Posterior cingulate gyrus (tissue), 11 donors: Measurements from ENCODE around the gene COA7.
"Not testable (repeated sequence)": the region's sequence is repeated elsewhere in the genome, so short reads cannot be mapped to it uniquely, and the experiment has no call there.

ENCODE experiments used
- DNase-seq, 10 donors: peaks; one replicate each; pipeline versions ENCODE4 v3.0.0 to v3.0.0-alpha.2; 2020 to 2021; ENCODE audit warnings: mixed read lengths in 3 of 10
- intact Hi-C: fragments of 100-400 bp; cut with DNase I; formaldehyde crosslinking; loops from one replicate; pipeline ENCODE4 v1.15.1; 2023

Gene COA7

DNA sequence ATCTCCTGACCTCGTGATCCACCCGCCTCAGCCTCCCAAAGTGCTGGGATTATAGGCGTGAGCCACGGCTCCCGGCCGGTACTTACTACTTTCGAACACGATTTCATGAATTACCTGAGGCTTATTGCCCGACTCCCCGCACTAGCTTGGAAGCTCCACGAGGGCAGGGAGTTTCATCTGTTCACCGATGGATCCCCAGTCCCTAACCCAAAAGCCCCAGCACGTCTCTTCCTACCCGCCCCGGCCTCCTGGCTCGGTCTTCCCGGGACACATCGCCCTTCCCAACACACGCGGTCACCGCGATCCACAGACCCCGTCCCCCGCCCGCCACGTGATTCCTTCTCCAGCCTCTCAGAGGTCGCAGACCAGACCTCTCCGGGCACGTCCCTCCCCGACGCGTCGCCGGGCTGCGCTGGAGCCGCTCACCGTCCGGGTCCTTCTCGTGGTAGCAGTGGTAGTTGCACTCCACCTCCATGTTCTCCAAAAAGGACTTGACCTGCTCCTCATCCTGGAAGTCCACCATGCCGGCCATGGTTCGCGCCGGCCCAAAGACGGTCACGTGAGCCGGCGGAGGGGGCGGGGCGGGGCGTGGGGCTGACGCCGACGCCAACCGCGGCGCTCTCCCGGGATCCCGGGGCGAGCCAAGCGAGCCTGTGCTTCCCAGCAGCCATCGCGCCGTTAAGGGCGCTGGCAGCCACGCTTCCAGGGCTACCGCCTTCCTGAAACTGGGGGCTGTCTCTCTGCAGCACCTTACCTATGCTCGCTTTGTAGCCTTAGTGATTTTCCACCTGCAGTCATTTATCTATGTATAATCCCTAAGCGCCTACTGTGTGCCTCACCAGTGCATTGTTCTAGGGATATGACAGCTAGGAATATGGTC is at the start of gene COA7:
Gene COA7 (minus strand): TSS at position 553 of the 880 bp plus-strand sequence. CDS start 21 bp downstream, at position 532.
- peak; percentile 75 to 98 (median 84) for DNase-seq
- intact Hi-C loops, result loop anchor here (2.0 to 10.0 kb wide), 3 partner anchors 29 to 643 kb away; partner anchors contain the start of genes BTF3L4, CC2D1B, TXNDC12 and ZYG11B

DNA sequence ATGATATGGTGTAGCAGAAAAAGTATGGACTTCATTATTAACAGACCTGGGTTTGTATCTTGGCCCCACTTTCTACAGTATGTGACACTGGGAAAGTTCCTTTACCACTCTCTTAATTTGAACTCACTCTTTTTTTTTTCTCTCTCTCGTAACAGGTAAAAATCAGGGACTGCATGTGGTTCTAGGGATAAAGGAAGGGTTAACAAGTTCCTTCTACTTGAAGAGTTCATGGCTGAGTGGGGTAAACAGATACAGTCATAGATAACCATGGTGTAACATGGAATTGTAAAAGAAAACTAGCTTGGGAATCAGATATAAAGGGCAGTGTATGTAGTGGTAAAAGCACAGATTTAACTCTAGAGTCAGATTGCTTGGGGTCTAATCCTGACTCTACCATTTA is 49.3 kb upstream of the COA7 start:
- intact Hi-C loops, result no loop called here
- DNase-seq, result no peak

DNA sequence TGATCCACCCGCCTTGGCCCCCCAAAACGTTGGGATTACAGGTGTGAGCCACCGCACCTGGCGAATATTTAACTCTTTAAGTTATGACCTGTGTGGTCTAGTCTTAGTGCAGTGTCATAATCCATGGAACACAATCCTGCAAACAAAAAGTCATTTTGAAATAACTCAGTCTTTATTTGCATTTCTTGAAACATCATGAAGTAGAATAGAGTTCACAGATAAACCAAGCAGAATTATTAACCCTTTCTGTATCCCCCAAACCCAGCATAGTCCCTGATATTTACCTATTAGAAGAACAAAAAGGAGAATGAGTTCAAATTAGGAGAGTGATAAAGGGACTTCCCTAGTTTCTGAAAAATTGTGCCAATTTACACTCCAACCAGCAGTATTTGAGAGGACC is 48.0 kb upstream of the COA7 start:
- DNase-seq, result no peak
- intact Hi-C loops, result no loop called here

DNA sequence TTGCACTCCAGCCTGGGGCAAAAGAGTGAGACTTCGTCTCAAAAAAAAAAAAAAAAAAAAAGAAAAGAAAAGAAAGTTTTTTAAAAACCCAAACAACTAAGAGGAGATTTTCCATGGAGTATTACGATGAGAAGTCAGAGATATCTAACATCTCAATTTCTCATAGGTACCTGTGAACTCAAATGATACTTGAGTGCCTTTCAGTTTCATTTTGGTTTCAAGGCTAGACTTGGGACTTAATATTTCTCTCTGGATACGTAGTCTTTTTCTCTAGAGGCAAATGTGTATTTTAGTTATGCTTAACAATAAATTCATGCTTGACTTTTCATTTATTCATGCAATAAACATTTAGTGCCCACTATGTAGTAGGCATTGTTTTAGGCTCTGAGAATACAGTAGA is 43.1 kb upstream of the COA7 start:
- intact Hi-C loops, result no loop called here
- DNase-seq, result no peak

DNA sequence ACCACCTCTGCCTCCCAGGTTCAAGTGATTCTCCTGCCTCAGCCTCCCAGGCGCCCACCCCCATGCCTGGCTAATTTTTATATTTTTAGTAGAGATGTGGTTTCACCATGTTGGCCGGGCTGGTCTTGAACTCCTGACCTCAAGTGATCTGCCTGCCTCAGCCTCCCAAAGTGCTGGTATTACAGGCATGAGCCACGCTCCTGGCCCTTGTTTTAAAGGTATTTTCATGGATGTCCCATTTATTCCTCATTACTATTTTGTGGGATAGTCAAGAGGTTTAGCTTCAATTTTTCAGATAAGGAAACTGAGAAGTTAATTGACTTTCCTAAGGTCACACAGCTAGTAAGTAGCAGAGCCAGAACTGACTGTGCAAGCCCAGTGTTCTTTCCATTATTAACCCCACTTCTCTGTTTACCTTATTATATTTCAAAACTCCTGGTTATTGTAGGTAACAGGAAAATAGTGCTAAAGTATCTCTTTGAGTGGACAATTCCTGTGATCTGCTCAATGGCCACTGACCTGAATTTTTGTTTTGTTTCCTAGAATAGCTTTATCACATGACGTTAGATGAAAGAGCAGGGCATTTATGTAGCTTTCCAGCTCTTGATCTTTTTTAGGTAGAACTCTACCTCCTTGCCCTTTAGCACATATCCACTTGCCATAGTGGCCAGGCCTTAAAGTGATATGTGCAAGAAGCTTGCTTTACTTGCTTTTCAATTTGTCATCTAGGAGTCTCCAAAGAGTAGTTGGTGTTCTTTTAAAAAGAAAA is 41.7 kb upstream of the COA7 start:
- intact Hi-C loops, result no loop called here
- DNase-seq, result no peak

DNA sequence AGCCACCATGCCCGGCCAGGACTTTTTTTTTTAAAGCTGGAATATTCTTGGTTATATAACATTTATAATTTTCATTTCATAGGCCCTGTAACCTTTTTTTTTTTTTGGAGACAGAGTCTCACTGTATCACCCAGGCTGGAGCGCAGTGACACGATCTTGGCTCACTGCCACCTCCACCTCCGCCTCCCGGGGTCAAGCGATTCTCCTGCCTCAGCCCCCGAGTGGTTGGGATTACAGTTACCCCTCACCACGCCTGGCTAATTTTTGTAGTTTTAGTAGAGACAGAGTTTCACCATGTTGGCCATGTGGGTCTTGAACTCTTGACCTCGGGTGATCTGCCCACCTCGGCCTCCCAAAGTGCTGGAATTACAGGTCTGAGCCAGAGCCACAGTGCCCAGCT is 40.7 kb upstream of the COA7 start:
- intact Hi-C loops, result no loop called here
- no peak for DNase-seq

DNA sequence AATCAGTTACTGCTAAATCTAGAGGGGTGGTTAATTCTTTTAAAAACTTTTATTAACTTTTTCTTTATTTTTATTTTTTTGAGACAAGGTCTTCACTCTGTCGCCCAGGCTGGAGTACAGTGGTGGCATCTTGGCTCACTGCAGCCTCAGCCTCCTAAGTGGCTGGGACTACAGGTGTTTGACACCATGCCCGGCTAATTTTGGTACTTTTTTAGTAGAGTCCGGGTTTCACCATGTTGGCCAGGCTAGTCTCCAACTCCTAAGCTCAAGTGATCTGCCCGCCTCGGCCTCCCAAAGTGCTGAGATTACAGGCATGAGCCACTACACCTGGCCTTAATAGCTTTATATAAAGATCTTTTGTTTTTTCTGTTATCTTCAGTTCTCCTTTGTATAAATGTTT is 40.0 kb upstream of the COA7 start:
- intact Hi-C loops, result no loop called here
- no peak for DNase-seq

DNA sequence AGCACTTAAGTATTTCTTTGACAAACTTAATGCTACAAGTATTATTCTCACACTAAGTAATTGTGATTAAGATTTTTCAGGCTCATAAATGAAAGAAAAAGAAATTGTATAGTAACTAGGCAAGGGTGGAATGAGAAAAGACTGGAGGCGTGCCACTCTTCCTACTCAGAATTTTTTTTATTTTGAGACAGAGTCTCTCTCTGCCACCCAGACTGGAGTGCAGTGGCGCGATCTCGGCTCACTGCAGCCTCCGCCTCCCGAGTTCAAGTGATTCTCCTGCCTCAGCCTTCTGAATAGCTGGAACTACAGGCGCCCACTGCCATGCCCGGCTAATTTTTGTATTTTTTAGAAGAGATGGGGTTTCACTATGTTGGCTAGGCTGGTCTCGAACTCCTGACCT is 37.2 kb upstream of the COA7 start:
- intact Hi-C loops, DNase-seq: not testable (repeated sequence)

DNA sequence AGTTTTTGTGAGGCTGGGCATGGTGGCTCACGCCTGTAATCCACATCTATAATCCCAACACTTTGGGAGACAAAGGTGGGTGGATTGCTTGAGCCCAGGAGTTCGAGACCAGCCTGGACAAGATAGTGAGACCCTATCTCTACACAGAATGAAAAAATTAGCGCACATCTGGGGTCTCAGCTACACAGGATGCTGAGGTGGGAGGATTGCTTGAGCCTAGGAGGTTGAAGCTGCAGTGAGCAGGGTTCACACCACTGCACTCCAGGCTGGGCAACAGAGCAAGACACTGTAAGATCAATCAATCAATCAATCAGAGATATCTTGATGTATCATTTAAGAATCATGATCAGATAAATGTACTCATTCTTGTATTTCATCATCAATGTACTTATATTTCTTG is 35.2 kb upstream of the COA7 start:
- intact Hi-C loops, result no loop called here
- no peak for DNase-seq

DNA sequence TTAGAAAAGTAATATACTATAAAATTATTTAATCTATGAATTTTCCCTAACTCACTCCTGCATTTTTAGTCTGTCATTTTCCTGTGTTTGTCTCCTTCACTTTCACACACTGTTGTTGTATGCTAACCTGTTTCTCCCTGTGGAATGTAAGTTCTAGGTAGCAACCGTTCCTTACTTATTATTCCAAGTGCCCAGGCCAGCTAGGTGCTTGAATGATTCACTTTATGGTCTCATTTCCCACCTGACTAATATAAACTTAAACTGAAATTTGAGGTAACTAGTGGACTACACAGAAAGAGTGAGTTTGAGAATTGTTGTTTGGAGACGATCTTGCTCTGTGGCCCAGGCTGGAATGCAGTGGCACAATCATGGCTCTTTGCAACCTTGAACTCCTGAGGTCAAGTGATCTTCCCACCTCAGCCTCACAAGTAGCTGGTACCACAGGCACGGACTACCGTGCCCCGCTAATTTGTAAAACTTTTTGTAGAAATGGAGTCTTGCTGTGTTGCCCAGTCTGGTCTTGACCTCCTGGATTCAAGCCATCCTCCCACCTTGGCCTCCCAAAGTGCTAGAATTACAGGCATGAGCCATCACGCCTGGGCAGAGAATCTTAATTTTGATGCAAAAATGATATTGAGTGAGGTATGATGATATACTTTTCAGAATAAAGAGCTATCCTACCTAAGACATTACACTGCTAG is 30.0 kb upstream of the COA7 start:
- intact Hi-C loops, result loop anchor here (2.0 kb wide), 1 partner anchor 29 kb away; the partner anchor contains the start of gene COA7
- no peak for DNase-seq

DNA sequence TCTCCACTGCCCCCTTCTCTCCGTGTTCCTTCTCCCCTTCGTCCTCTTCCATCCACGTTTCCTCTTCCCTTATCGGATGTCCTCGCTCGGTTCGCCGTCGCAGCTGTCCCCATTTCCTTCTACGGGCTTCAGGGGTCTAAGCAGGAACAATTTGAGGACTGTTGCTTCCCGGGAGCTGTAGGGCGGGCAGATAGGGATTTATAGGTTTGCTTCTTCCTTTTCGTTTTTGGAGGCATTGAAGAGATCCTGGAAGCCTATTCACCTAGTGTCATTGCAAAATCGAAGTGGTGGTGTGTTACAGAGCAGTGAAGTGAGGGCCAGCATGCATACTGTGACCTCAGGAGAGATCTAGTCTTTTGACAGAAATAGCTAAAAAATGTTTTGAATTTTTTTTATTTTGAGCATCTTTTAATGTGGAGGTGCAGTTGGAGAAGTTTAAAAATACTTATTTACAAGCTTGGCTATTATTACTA is 29.0 kb upstream of the COA7 start:
- intact Hi-C loops, result loop anchor here (2.0 kb wide), 1 partner anchor 28 kb away; the partner anchor contains the start of gene COA7
- peak in 2 of 10 donors; percentile 14 to 17 for DNase-seq

DNA sequence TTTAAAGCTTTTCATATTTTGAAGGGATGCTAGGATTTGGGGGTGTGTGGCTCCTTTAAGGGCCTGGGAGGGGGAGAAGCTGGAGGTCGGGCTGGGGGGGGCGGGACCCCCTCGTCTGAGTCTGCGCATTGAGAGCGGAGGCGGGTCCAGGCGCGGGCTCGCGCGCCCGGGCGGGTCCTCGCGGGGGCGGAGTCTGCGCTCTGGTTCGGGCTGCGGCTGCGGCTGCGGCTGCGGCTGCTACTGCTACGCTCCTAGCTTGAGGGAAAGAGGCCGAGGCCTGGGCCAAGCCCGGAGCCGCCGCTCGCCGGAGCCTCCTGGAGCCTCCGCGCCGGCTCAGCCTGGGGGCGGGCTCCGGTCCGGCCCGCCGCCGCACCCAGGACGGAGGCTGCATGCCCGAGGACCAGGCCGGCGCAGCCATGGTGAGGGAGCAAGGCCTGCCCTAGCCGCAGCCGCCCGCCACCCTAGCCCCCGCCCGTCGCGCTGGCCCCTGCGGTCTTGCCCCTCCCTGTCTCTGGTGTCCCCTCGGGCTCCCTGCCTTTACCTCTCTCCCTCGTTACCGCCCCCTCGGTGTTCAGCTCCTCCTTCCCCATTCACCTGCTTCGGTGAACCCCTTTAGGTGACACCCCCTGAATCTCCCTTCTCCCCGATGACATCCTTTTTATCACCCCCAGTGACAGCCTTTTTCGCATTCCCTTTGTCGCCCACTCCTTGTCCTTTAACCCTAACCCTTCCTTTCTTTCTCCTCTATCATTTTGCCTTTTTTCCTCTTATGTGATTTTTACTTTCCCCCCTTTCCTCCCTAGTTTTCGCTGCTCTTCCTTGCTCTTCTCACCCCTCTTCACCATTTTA is 28.3 kb upstream of the COA7 start, which contains the start of gene ZYG11B:
Gene ZYG11B (plus strand): TSS at position 189 of the 849 bp plus-strand sequence. CDS start 201 bp downstream, at position 390.
- DNase-seq, result peak; percentile 80 to 98 (median 88)
- intact Hi-C loops, result loop anchor here (2.0 kb wide), 1 partner anchor 28 kb away; the partner anchor contains the start of gene COA7

DNA sequence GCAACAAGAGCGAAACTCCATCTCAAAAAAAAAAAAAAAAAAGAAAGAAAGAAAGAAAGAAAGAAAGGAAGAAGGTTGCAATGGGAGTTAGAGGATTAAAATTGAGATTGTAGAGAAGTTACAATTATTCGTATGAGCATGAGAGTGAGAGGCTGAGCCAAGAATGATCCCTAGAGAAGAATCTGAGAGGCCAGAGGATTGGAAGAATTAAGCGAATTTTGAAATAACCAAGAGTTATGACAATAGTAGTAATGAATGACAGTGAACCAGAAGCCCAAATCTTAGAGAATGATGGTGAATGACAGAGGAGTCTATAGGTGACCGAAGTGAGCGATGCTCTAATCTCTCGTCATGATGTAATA is 27.7 kb upstream of the COA7 start:
- no peak for DNase-seq
- intact Hi-C loops, result loop anchor here (2.0 kb wide), 1 partner anchor 27 kb away; the partner anchor contains the start of gene COA7

DNA sequence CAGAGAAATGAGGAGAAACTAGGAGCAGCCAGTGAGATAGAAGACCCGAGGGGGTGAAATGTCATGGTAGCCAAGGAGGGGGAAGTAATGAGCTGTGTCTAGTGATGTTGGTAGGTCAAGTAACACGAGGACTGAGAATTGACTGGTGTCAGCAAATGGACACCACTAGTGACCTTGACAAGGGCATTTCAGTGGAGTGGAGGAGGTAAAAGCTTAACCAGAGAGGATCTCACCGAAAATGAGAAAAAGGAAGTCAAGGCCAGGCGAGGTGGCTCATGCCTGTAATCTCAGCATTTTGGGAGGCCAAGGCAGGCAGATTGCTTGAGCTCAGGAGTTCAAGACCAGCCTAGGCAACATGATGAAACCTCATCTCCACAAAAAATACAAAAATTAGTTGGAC is 25.1 kb upstream of the COA7 start:
- no peak for DNase-seq
- intact Hi-C loops, result no loop called here

DNA sequence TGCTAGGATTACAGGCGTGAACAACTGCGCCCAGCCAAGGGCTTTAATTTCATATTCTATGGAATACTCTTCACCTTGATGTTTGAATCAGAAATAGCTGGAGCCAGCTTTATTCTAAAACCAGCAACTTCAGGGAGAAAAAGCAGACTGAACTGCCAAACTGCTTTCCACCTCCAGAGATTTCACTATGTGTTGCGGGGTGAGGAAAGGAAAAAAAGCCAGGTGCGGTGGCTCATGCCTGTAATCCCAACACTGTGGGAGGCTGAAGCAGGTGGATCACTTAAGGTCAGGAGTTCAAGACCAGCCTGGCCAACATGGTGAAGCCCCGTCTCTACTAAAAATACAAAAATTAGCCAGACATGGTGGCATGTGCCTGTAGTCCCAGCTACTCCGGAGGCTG is 17.1 kb upstream of the COA7 start:
- peak in 1 of 10 donors; percentile 48 for DNase-seq
- intact Hi-C loops, result not testable (repeated sequence)

DNA sequence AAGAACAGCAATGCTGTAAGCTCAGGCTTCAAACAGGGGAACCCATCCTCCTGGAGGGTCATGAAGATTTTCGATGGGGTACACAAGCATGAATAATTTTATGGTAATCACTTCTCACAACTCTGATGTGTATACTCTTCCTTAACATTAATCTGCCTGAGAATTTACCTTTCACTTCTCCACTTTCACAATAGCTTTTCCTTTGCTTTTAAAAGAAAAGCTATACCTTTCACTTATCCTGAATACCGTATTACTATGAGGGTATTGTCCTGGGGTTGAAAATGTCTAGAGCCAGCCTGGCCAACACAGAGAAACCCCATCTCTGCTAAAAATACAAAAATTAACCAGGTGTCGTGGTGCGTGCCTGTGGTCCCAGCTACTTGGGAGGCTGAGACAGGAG is 15.4 kb upstream of the COA7 start:
- intact Hi-C loops, result no loop called here
- DNase-seq, result peak in 1 of 10 donors; percentile 20

DNA sequence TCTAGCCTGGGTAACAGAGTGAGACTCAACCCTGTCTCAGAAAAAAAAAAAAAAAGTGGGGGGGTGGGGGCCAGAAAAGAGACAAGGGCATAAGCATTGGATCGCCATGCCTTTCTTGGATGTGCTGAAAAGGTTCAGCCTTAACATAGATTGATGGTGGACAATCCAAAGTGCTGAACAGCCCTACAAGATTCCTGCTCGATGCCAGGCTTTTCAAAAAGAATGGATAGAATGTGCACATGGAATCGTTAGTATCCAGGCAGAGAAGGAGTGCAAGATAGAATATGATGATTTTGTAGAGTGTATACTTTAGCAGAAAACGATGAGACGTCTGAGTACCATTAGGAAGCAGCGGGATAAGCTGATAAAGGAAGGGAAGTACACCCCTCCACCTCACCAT is 10.9 kb upstream of the COA7 start:
- no peak for DNase-seq
- intact Hi-C loops, result no loop called here

DNA sequence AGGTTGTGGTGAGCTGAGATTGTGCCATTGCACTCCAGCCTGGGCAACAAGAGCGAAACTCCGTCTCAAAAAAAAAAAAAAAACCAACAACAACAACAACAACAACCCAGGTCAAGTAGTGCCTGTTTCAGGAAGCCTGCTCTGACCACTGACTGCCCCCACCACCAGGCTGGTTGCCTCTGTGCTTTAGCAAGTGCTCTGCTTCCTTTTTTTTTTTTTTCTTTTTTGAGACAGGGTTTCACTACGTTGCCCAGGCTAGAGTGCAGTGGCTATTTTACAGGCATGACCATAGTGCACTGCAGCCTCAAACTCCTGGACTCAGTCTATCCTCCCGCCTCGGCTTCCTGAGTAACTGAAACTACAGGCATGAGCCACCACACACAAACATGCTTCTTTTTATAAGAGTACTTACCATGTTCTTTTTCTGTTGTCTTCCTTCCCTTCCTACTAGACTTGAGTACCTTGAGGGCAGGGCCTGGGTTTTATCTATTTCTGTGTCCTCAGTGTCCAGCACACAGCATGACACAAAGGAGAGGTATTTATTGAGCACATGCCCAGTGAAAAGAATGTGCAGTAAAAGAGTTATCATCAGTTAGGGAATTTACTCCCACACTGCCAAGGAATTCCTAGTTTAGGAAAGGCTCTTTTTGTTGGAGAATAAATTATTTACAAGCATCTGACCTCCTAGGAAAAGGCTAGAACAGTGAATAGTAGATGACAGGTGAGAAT is 9.9 kb upstream of the COA7 start:
- no peak for DNase-seq
- intact Hi-C loops, result no loop called here
